D341Med (cell line): ENCODE measurements around the gene BTNL3.
A peak's percentile ranks its signal among the peaks of the same experiment; 100 is the strongest.

Source experiments
- DNase-seq: peaks from one replicate; pipeline ENCODE4 v3.0.0; 2012; ENCODE audit warnings: low spot score

BTNL3 gene

GRCh38 chr5:181047921-181048320 is 59.3 kb downstream of the BTNL3 start:
- DNase-seq: peak; percentile 15

- DNase-seq: no peak
These were observed 61.4 kb downstream of the BTNL3 start for GRCh38 chr5:181050016-181050415.

- DNase-seq: no peak
These were observed 63.4 kb downstream of the BTNL3 start for GRCh38 chr5:181051841-181052671.

- peak; percentile 90 for DNase-seq
These were observed 64.2 kb downstream of the BTNL3 start for GRCh38 chr5:181052672-181053487.

GRCh38 chr5:181053488-181054121 is 65.0 kb downstream of the BTNL3 start:
- peak; percentile 46 for DNase-seq

GRCh38 chr5:181054138-181054537 is 65.5 kb downstream of the BTNL3 start:
- no peak for DNase-seq

GRCh38 chr5:181054871-181055459 is 66.3 kb downstream of the BTNL3 start:
- DNase-seq: no peak
